ENCODE data around the gene PLEKHA7. TPM values are rescaled to one million over a fixed set of nuclear protein-coding genes. Genes with fewer than 3 reads are reported as not detected.
A peak's percentile ranks its signal among the peaks of the same experiment; 100 is the strongest.

PLEKHA7 gene
- polyA plus RNA-seq, 1 donor (not counting 4 experiments of a cell fraction or from before 2014, with no cell fraction given): 1.4 TPM

DNA sequence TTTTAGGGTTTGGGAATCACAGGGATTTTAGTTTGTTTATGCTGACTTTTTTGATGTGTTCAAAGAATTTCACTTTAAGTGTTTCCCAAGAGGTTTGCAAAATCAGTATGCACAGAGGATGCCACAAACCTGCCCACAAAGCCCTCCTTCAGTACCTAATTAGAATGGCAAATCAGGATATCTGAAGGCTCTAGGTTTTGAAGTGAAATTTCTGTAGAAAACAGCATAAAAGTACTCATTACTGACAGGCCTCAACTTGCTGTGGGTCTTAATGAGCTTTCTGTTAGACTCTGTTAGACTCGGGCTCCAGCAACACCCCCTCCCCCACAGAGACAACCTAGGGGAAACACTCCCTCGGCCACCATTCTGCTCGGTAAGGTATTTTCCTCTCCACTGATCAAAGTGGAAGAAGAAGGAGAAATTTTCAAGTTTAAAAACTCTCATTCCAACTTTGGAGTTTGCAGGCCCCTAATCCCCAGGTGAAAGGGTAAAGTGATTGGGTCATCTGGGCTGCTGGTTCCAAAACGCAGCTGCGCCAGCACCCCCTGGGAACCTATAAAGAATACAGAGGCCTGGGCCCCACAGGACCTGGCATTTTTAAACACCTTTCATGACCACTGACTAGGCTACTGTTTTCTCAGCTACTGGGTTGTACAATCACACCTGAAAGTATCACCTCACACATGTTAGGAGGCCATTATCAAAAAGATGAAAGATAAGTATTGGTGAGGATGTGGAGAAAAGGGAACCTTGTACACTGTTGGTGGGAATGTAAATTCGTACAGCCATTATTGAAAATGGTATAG is 67.5 kb downstream of the PLEKHA7 start:
- H2AFZ ChIP-seq (ENCODE audit: control insufficient read depth, low read length): no peak overlapping the region
- TF ChIP-seq EZH2 (IDR thresholded peaks at IDR 0.05; ENCODE audit: low read length): no peak
- TF ChIP-seq, protein P1, sequence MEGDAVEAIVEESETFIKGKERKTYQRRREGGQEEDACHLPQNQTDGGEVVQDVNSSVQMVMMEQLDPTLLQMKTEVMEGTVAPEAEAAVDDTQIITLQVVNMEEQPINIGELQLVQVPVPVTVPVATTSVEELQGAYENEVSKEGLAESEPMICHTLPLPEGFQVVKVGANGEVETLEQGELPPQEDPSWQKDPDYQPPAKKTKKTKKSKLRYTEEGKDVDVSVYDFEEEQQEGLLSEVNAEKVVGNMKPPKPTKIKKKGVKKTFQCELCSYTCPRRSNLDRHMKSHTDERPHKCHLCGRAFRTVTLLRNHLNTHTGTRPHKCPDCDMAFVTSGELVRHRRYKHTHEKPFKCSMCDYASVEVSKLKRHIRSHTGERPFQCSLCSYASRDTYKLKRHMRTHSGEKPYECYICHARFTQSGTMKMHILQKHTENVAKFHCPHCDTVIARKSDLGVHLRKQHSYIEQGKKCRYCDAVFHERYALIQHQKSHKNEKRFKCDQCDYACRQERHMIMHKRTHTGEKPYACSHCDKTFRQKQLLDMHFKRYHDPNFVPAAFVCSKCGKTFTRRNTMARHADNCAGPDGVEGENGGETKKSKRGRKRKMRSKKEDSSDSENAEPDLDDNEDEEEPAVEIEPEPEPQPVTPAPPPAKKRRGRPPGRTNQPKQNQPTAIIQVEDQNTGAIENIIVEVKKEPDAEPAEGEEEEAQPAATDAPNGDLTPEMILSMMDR (optimal IDR thresholded peaks at IDR 0.05 in 1 of 3, IDR thresholded peaks at IDR 0.05 in 1 of 3, conservative IDR thresholded peaks at IDR 0.05 in 1 of 3; ENCODE audit: extremely low read depth in 1 of 3, insufficient read depth in 2 of 3, low read length in 3 of 3): no peak
- H3K79me2 ChIP-seq (ENCODE audit: control insufficient read depth, insufficient read depth, low read length): no peaks in the 10 kb centered on the region
- dilution Hi-C loops (cut with MboI; ENCODE audit: extremely low pct_ligation_motif_present, low sequenced_read_pairs): no loop called here
- H3K4me1 ChIP-seq (ENCODE audit: control insufficient read depth, extremely low read depth, insufficient read depth, low read length): no peaks in the 10 kb centered on the region
- no peaks in the 10 kb centered on the region for H3K36me3 ChIP-seq (ENCODE audit: control insufficient read depth in 2 of 2, extremely low read depth in 1 of 2, insufficient read depth in 2 of 2, low read length in 2 of 2)
- H3K4me2 ChIP-seq (ENCODE audit: control insufficient read depth, extremely low read depth, insufficient read depth, low read depth, low read length): no peak overlapping the region
- no peak for DNase-seq (ENCODE audit: low read depth, low spot score)
- H3K27me3 ChIP-seq (ENCODE audit: control insufficient read depth, extremely low read depth, insufficient read depth, low read length): no peaks in the 10 kb centered on the region
- no peak for FAIRE-seq
- H3K9ac ChIP-seq (ENCODE audit: control insufficient read depth, extremely low read depth, insufficient read depth, low read length): no peak overlapping the region
- no peak overlapping the region for H3K27ac ChIP-seq (ENCODE audit: control insufficient read depth, insufficient read depth, low read length)
- H4K20me1 ChIP-seq (ENCODE audit: control insufficient read depth, extremely low read depth, insufficient read depth, low read length): no peaks in the 10 kb centered on the region
- no peaks in the 10 kb centered on the region for H3K9me1 ChIP-seq (ENCODE audit: control insufficient read depth, extremely low read depth, insufficient read depth, low read length)
- no peak overlapping the region for H3K4me3 ChIP-seq (ENCODE audit: control insufficient read depth in 2 of 3, extremely low read depth in 1 of 3, insufficient read depth in 2 of 3, low read depth in 1 of 3, low read length in 3 of 3)
- H3K9me3 ChIP-seq (ENCODE audit: control insufficient read depth, low read depth, low read length): no peaks in the 10 kb centered on the region

DNA sequence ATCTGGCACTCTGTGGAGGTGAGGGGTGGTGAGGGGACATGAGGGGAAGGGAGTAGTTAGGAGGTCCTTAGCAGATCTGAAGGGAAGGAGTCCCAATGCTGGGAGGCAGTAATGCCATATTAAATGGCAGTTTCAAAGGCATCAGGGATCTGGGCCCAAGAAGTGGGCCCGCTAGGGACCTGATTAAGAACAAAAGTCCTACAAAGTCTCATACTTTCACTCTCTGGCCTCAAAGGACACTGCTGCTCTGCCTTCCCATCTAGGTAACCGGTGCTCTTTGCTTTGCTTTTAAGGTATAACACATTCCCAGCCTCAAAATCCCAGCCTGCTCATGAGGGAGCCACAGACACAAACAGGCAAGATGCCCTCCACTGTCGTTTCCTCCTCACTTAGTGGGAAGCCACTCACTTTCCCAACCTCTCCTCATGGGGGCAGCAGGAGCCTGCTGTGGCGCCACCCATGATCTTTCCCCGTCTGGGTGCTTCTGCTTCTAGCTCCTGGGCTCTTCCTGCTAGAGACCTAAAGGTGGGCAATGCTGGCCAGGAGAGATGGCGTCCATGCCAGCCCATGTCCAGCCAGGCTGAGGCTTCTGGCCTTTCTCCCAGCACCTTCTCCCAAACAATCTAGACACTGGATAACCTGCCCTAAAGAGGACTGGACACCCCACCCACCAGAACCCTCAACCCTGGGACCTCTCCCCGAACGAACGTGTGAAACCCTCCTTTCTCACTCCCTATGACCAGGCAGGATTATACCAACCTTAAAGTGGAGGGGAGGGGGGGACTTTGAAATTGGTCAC is 68.3 kb downstream of the PLEKHA7 start:
- Histone ChIP-seq H3K9ac (ENCODE audit: control insufficient read depth, extremely low read depth, insufficient read depth, low read length) (no peak overlapping the region), H2AFZ (ENCODE audit: control insufficient read depth, low read length) (peak overlapping the region; percentile 51), H3K9me1 (ENCODE audit: control insufficient read depth, extremely low read depth, insufficient read depth, low read length) (no peaks in the 10 kb centered on the region), H3K4me3 (ENCODE audit: control insufficient read depth in 2 of 3, extremely low read depth in 1 of 3, insufficient read depth in 2 of 3, low read depth in 1 of 3, low read length in 3 of 3) (no peak overlapping the region), H3K27ac (ENCODE audit: control insufficient read depth, insufficient read depth, low read length) (no peak overlapping the region), H3K36me3 (ENCODE audit: control insufficient read depth in 2 of 2, extremely low read depth in 1 of 2, insufficient read depth in 2 of 2, low read length in 2 of 2) (no peaks in the 10 kb centered on the region), H3K9me3 (ENCODE audit: control insufficient read depth, low read depth, low read length) (no peaks in the 10 kb centered on the region), H3K27me3 (ENCODE audit: control insufficient read depth, extremely low read depth, insufficient read depth, low read length) (no peaks in the 10 kb centered on the region), H3K79me2 (ENCODE audit: control insufficient read depth, insufficient read depth, low read length) (no peaks in the 10 kb centered on the region), H4K20me1 (ENCODE audit: control insufficient read depth, extremely low read depth, insufficient read depth, low read length) (no peaks in the 10 kb centered on the region), H3K4me2 (ENCODE audit: control insufficient read depth, extremely low read depth, insufficient read depth, low read depth, low read length) (no peak overlapping the region), H3K4me1 (ENCODE audit: control insufficient read depth, extremely low read depth, insufficient read depth, low read length) (no peaks in the 10 kb centered on the region)
- dilution Hi-C loops (cut with MboI; ENCODE audit: extremely low pct_ligation_motif_present, low sequenced_read_pairs): no loop called here
- FAIRE-seq (peak; percentile 59), DNase-seq (ENCODE audit: low read depth, low spot score) (peak; percentile 30)
- TF ChIP-seq EZH2 (IDR thresholded peaks at IDR 0.05; ENCODE audit: low read length): no peak
- TF ChIP-seq, protein P1 (optimal IDR thresholded peaks at IDR 0.05 in 1 of 3, IDR thresholded peaks at IDR 0.05 in 1 of 3, conservative IDR thresholded peaks at IDR 0.05 in 1 of 3; ENCODE audit: extremely low read depth in 1 of 3, insufficient read depth in 2 of 3, low read length in 3 of 3): peak; percentile 88 to 96 (median 93)

Data from keratinocyte (primary cell).